ENCODE measurements around the gene ACOX1. TPM values are rescaled to one million over a fixed set of nuclear protein-coding genes. Genes with fewer than 3 reads are reported as not detected.

Gene ACOX1
- total and polyA plus RNA-seq, 4 donors = 33.3 to 293 (median 63.4) TPM

GRCh38 chr17:75932852-75933251, 46.1 kb downstream of the ACOX1 start:
- H3K27me3 ChIP-seq (ENCODE audit: control insufficient read depth in 4 of 4, insufficient read depth in 4 of 4, low read length in 3 of 4) = no peaks in the 10 kb centered on the region
- H3K27ac ChIP-seq (ENCODE audit: low read depth in 1 of 2, low read length in 2 of 2) = no peak overlapping the region
- no peak for TF ChIP-seq SP1 (IDR thresholded peaks at IDR 0.05)
- no peak for TF ChIP-seq ZBTB33 (IDR thresholded peaks at IDR 0.05)
- no peak for TF ChIP-seq NR2F2 (IDR thresholded peaks at IDR 0.05)
- TF ChIP-seq REST (IDR thresholded peaks at IDR 0.05) = no peak
- no peak for TF ChIP-seq MAX (IDR thresholded peaks at IDR 0.05)
- no peak for TF ChIP-seq CTCF (IDR thresholded peaks at IDR 0.05; ENCODE audit: low read depth, low read length, missing input control)
- TF ChIP-seq HNF4A (conservative IDR thresholded peaks at IDR 0.05) = no peak
- no peak for TF ChIP-seq HNF4G (IDR thresholded peaks at IDR 0.05)
- no peak for TF ChIP-seq YY1 (IDR thresholded peaks at IDR 0.05)
- no peak for TF ChIP-seq FOXA1 (IDR thresholded peaks at IDR 0.05)
- no peak for TF ChIP-seq EGR1 (IDR thresholded peaks at IDR 0.05; ENCODE audit: low read depth in 2 of 2)
- TF ChIP-seq JUND (IDR thresholded peaks at IDR 0.05) = no peak
- no peak for TF ChIP-seq ATF3 (IDR thresholded peaks at IDR 0.05)
- WGBS = 89% methylated on average over 5 of the region's 5 CpGs
- no peak overlapping the region for H3K9ac ChIP-seq (ENCODE audit: low read depth in 1 of 2, low read length in 2 of 2)
- H3K36me3 ChIP-seq (ENCODE audit: control insufficient read depth in 4 of 4, insufficient read depth in 3 of 4, low read depth in 1 of 4, low read length in 3 of 4) = no peaks in the 10 kb centered on the region
- no peak overlapping the region for H3K4me3 ChIP-seq (ENCODE audit: low read depth in 1 of 3, low read length in 3 of 3)
- no peaks in the 10 kb centered on the region for H3K4me1 ChIP-seq (ENCODE audit: control insufficient read depth in 4 of 4, insufficient read depth in 4 of 4, low read length in 3 of 4)
- no peak for DNase-seq (ENCODE audit: low spot score)
- no peaks in the 10 kb centered on the region for H3K9me3 ChIP-seq (ENCODE audit: control insufficient read depth in 4 of 4, low read length in 3 of 4)

GRCh38 chr17:75931062-75931461, 47.9 kb downstream of the ACOX1 start:
- Histone ChIP-seq H3K4me3 (ENCODE audit: low read depth in 1 of 3, low read length in 3 of 3) (no peak overlapping the region), H3K4me1 (ENCODE audit: control insufficient read depth in 4 of 4, insufficient read depth in 4 of 4, low read length in 3 of 4) (no peaks in the 10 kb centered on the region), H3K36me3 (ENCODE audit: control insufficient read depth in 4 of 4, insufficient read depth in 3 of 4, low read depth in 1 of 4, low read length in 3 of 4) (no peaks in the 10 kb centered on the region), H3K9me3 (ENCODE audit: control insufficient read depth in 4 of 4, low read length in 3 of 4) (no peaks in the 10 kb centered on the region), H3K27me3 (ENCODE audit: control insufficient read depth in 4 of 4, insufficient read depth in 4 of 4, low read length in 3 of 4) (no peaks in the 10 kb centered on the region), H3K9ac (ENCODE audit: low read depth in 1 of 2, low read length in 2 of 2) (no peak overlapping the region), H3K27ac (ENCODE audit: low read depth in 1 of 2, low read length in 2 of 2) (no peak overlapping the region)
- WGBS = 96% methylated on average over 4 of the region's 4 CpGs
- no peak for DNase-seq (ENCODE audit: low spot score)
- TF ChIP-seq NR2F2 (IDR thresholded peaks at IDR 0.05) = no peak
- TF ChIP-seq RXRA (IDR thresholded peaks at IDR 0.05) = no peak
- TF ChIP-seq ATF3 (IDR thresholded peaks at IDR 0.05) = no peak
- TF ChIP-seq REST (IDR thresholded peaks at IDR 0.05) = no peak
- no peak for TF ChIP-seq HNF4A (conservative IDR thresholded peaks at IDR 0.05)
- TF ChIP-seq GABPA (IDR thresholded peaks at IDR 0.05 in 1 of 2, conservative IDR thresholded peaks at IDR 0.05 in 1 of 2) = no peak
- TF ChIP-seq SP1 (IDR thresholded peaks at IDR 0.05) = no peak
- no peak for TF ChIP-seq FOXA2 (IDR thresholded peaks at IDR 0.05)
- no peak for TF ChIP-seq CTCF (IDR thresholded peaks at IDR 0.05; ENCODE audit: low read depth, low read length, missing input control)
- TF ChIP-seq YY1 (IDR thresholded peaks at IDR 0.05) = no peak
- TF ChIP-seq FOXA1 (IDR thresholded peaks at IDR 0.05) = no peak
- TF ChIP-seq MAX (IDR thresholded peaks at IDR 0.05) = no peak
- no peak for TF ChIP-seq EGR1 (IDR thresholded peaks at IDR 0.05; ENCODE audit: low read depth in 2 of 2)
- no peak for TF ChIP-seq HNF4G (IDR thresholded peaks at IDR 0.05)
